22Rv1 (cell line): Measurements from ENCODE around the gene CX3CR1.

Experiments
- CTCF ChIP-seq: fragments of 450-650 bp; IDR thresholded peaks from 2 replicates; pipeline ENCODE4 v1.5.1; 2017; ENCODE audit warnings: mild to moderate bottlenecking
- ZFX ChIP-seq: fragments of 450-650 bp; IDR thresholded peaks from 2 replicates; pipeline ENCODE4 v1.6.1; 2017; ENCODE audit warnings: antibody characterized with exemption, borderline replicate concordance

GRCh38 chr3:39279745-39280517 lies at the start of gene CX3CR1:
- TF ChIP-seq CTCF = no peak
- no peak for TF ChIP-seq ZFX
